Activated T-cell treated with anti-CD3 and anti-CD28 coated beads for 48 hours (primary cell): ENCODE measurements around the gene PITX3.
"Not testable (repeated sequence)": the region's sequence is repeated elsewhere in the genome, so short reads cannot be mapped to it uniquely, and the experiment has no call there.

Experiments used
- DNase-seq: peaks from one replicate; pipeline ENCODE4 v3.0.0-alpha.2; 2020; ENCODE audit warnings: low read depth

Gene PITX3

GRCh38 chr10:102255404-102255803 is 14.1 kb upstream of the PITX3 start:
- DNase-seq = no peak

GRCh38 chr10:102254426-102254825 is 13.1 kb upstream of the PITX3 start:
- DNase-seq = no peak

- not testable (repeated sequence) for DNase-seq
Measured at GRCh38 chr10:102252508-102252907, 11.2 kb upstream of the PITX3 start.

- no peak for DNase-seq
Measured at GRCh38 chr10:102247734-102248133, 6.4 kb upstream of the PITX3 start.

GRCh38 chr10:102246261-102246660 is 4.9 kb upstream of the PITX3 start:
- no peak for DNase-seq

- DNase-seq = no peak
Measured at GRCh38 chr10:102245932-102246251, 4.6 kb upstream of the PITX3 start.

- DNase-seq = peak; percentile 82
Measured at GRCh38 chr10:102245082-102245931, 4.0 kb upstream of the PITX3 start, which contains the start of gene GBF1. TSS of gene GBF1 (plus strand) at chr10:102245532. CDS start at chr10:102258939, 13,407 bp downstream.

- DNase-seq = no peak
Measured at GRCh38 chr10:102243309-102243708, 2.0 kb upstream of the PITX3 start.

- no peak for DNase-seq
Measured at GRCh38 chr10:102242118-102242485, 790 bp upstream of the PITX3 start.

GRCh38 chr10:102241032-102241443 is 274 bp downstream of the PITX3 start:
- DNase-seq = no peak

GRCh38 chr10:102240467-102241031 is 763 bp downstream of the PITX3 start:
- no peak for DNase-seq

- no peak for DNase-seq
Measured at GRCh38 chr10:102237711-102238252, 3.5 kb downstream of the PITX3 start.

GRCh38 chr10:102236006-102236405 is 5.3 kb downstream of the PITX3 start:
- DNase-seq = no peak

- DNase-seq = no peak
Measured at GRCh38 chr10:102235598-102235920, 5.8 kb downstream of the PITX3 start.

- no peak for DNase-seq
Measured at GRCh38 chr10:102234888-102235597, 6.3 kb downstream of the PITX3 start.

- DNase-seq = no peak
Measured at GRCh38 chr10:102233997-102234396, 7.3 kb downstream of the PITX3 start.

GRCh38 chr10:102231357-102232318 is 9.7 kb downstream of the PITX3 start:
- peak; percentile 80 for DNase-seq

GRCh38 chr10:102230861-102231356 is 10.4 kb downstream of the PITX3 start:
- peak; percentile 58 for DNase-seq

- peak; percentile 45 for DNase-seq
Measured at GRCh38 chr10:102230264-102230860, 10.9 kb downstream of the PITX3 start.

GRCh38 chr10:102229810-102230263 is 11.5 kb downstream of the PITX3 start:
- DNase-seq = peak; percentile 82

- DNase-seq = no peak
Measured at GRCh38 chr10:102227050-102227449, 14.3 kb downstream of the PITX3 start.
